ENCODE results near the gene MAP3K4.

DNA sequence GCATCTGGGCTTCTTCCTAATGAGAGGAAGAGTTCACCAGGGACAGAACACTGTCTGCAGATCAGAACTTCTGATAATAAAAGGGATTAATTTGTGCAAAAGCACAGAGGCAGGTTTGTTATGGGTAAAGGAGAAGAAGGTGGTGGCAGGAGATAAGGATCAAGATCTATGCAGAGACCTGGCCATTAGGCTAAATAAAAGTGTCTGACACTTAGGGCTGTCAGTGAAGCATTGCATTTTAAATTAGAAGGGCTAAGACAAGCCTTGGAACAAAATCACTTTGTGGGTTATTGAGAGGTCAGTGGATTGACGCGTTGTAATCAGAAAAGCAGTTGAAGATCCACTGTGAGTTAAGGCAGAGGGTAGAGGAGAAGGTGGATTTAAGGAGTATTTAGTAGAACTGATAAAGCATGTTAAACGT lies 76.8 kb downstream of the MAP3K4 start:
- TF ChIP-seq, protein P1, sequence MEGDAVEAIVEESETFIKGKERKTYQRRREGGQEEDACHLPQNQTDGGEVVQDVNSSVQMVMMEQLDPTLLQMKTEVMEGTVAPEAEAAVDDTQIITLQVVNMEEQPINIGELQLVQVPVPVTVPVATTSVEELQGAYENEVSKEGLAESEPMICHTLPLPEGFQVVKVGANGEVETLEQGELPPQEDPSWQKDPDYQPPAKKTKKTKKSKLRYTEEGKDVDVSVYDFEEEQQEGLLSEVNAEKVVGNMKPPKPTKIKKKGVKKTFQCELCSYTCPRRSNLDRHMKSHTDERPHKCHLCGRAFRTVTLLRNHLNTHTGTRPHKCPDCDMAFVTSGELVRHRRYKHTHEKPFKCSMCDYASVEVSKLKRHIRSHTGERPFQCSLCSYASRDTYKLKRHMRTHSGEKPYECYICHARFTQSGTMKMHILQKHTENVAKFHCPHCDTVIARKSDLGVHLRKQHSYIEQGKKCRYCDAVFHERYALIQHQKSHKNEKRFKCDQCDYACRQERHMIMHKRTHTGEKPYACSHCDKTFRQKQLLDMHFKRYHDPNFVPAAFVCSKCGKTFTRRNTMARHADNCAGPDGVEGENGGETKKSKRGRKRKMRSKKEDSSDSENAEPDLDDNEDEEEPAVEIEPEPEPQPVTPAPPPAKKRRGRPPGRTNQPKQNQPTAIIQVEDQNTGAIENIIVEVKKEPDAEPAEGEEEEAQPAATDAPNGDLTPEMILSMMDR (conservative IDR thresholded peaks at IDR 0.05): no peak
- TF ChIP-seq ZFX (IDR thresholded peaks at IDR 0.05): no peak
